ENCODE data around the gene RABEP1.

- TF ChIP-seq POLR2A (IDR thresholded peaks at IDR 0.05) (no peak), CTCF (IDR thresholded peaks at IDR 0.05) (peak in 2 of 3 experiments; percentile 33 to 49)
Observed at GRCh38 chr17:5237541-5238016, 44.5 kb upstream of the RABEP1 start.

All from testis (tissue), 2 donors.